Hepatocyte (in vitro differentiated cells): ENCODE results near the gene CNBD2. TPM values are rescaled to one million over a fixed set of nuclear protein-coding genes. Genes with fewer than 3 reads are reported as not detected.
"Not testable (repeated sequence)": the region's sequence is repeated elsewhere in the genome, so short reads cannot be mapped to it uniquely, and the experiment has no call there.

Experiments
- DNase-seq: peaks from one replicate; pipeline ENCODE4 v3.0.0-alpha.2; 2016; ENCODE audit warnings: low spot score
- H2AFZ ChIP-seq: fragments of 200-600 bp; sonication (generic); 2 replicates; pipeline ENCODE4 v1.6.0; 2016; ENCODE audit warnings: antibody characterized with exemption, mild to moderate bottlenecking
- H3K27ac ChIP-seq: fragments of 200-600 bp; sonication (generic); 2 replicates; pipeline ENCODE4 v1.5.1; 2016; ENCODE audit warnings: mild to moderate bottlenecking
- H3K27me3 ChIP-seq: fragments of 200-600 bp; sonication (generic); 2 replicates; pipeline ENCODE4 v1.6.1; 2016
- H3K36me3 ChIP-seq: fragments of 200-600 bp; sonication (generic); replicated peaks from 2 replicates; pipeline ENCODE4 v1.5.1; 2016; ENCODE audit warnings: low read depth; ENCODE audit not compliant: insufficient read depth
- H3K4me1 ChIP-seq: fragments of 200-600 bp; sonication (generic); 2 replicates; pipeline ENCODE4 v1.5.1; 2016; ENCODE audit warnings: mild to moderate bottlenecking, moderate library complexity; ENCODE audit not compliant: insufficient read depth
- H3K4me2 ChIP-seq: fragments of 200-600 bp; sonication (generic); 2 replicates; pipeline ENCODE4 v1.6.0; 2016
- H3K4me3 ChIP-seq: fragments of 200-600 bp; sonication (generic); 2 replicates; pipeline ENCODE4 v1.5.1; 2016; ENCODE audit warnings: mild to moderate bottlenecking
- H3K79me2 ChIP-seq: fragments of 200-600 bp; sonication (generic); 2 replicates; pipeline ENCODE4 v1.6.0; 2017; ENCODE audit warnings: mild to moderate bottlenecking
- H3K9me2 ChIP-seq: fragments of 200-600 bp; sonication (generic); replicated peaks from 2 replicates; pipeline ENCODE4 v1.6.0; 2017; ENCODE audit warnings: mild to moderate bottlenecking; ENCODE audit not compliant: insufficient read depth
- H3K9me3 ChIP-seq: fragments of 200-600 bp; sonication (generic); 2 replicates; pipeline ENCODE4 v1.5.1; 2016; ENCODE audit warnings: low read depth, mild to moderate bottlenecking
- H4K20me1 ChIP-seq: fragments of 200-600 bp; sonication (generic); 2 replicates; pipeline ENCODE4 v1.6.0; 2016; ENCODE audit warnings: mild to moderate bottlenecking; ENCODE audit not compliant: insufficient read depth, poor library complexity, severe bottlenecking
- CTCF ChIP-seq: fragments of 200-600 bp; sonication (generic); IDR thresholded peaks from 2 replicates; pipeline ENCODE4 v1.5.1; 2016; ENCODE audit warnings: antibody characterized with exemption, mild to moderate bottlenecking; ENCODE audit not compliant: poor library complexity
- EZH2 ChIP-seq: fragments of 200-600 bp; sonication (generic); IDR thresholded peaks from 2 replicates; pipeline ENCODE4 v1.6.1; 2016; ENCODE audit warnings: antibody characterized with exemption, mild to moderate bottlenecking, borderline replicate concordance
- EZH2phosphoT487 ChIP-seq: fragments of 200-600 bp; sonication (generic); IDR thresholded peaks from one replicate; pipeline ENCODE4 v1.6.1; 2018; ENCODE audit warnings: antibody characterized with exemption, mild to moderate bottlenecking, low read depth, moderate library complexity; ENCODE audit not compliant: unreplicated experiment, severe bottlenecking
- WGBS: methylation state at CpG from one replicate; pipeline ENCODE4 v1.1.6; 2016; ENCODE audit warnings: low lambda C conversion rate; ENCODE audit errors: missing lambda C conversion rate; 5-methylcytosine and 5-hydroxymethylcytosine counted together
- polyA plus RNA-seq: library from polyadenylated mRNA; unstranded; fragments of >200 nt; fragmentation: Nextera tagmentation; extraction: Ambion mirVana; gene quantifications from 2 replicates; pipeline ENCODE4 v1.2.1, GENCODE V29; 2016
- total RNA-seq: library from RNA; depleted of rRNA; stranded (reverse); fragments of >200 nt; gene quantifications from 2 replicates; pipeline ENCODE4 v1.2.3, GENCODE V29; 2014

The CNBD2 gene
- total and polyA plus RNA-seq, 2 experiments from 2014 or later: 4.7 TPM; not detected in 1

DNA sequence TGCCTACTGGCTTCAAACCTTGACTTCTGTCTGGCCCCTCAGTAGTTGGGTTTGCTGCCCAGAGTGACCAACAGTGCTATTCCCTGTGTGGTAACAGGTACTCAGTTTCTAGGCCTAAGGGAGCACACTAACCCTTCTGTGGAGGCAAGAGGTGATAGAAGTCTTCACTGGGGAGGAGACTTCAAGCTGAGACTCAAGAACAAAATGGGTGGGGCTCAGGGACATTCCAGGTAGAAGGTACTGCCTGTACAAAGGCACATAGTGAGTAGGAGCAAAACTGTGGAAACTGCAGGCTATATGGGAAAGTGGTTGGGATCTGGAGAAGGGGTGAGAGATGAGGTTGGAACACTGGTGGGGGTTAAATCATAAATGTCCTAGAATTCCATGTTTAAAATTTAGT, 11.8 kb upstream of the CNBD2 start:
- TF ChIP-seq EZH2 (no peak), EZH2phosphoT487 (no peak), CTCF (no peak)
- Histone ChIP-seq H3K9me2 (no peaks in the 10 kb centered on the region), H3K4me1 (peaks cover 17% of the 10 kb centered on the region), H3K79me2 (peaks cover 20% of the 10 kb centered on the region), H3K4me3 (no peak overlapping the region), H2AFZ (no peak overlapping the region), H3K36me3 (no peaks in the 10 kb centered on the region), H3K4me2 (no peak overlapping the region), H3K9me3 (no peaks in the 10 kb centered on the region), H3K27me3 (no peaks in the 10 kb centered on the region), H4K20me1 (no peaks in the 10 kb centered on the region), H3K27ac (no peak overlapping the region)
- DNase-seq: peak; percentile 31

DNA sequence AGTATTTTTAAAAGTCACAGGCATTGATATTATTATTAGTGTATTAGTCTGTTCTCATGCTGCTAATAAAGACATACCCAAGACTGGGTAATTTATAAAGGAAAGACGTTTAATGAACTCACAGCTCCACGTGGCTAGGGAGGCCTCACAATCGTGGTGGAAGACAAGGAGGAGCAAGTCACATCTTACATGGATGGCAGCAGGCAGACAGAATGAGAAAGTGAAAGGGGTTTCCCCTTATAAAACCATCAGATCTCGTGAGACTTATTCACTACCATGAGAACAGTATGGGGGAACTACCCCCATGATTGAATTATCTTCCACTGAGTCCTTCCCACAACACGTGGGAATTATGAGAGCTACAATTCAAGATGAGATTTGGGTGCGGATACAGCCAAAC, 9.1 kb upstream of the CNBD2 start:
- not testable (repeated sequence) for H3K9me3 ChIP-seq, H3K4me3 ChIP-seq, H3K27me3 ChIP-seq, DNase-seq, H2AFZ ChIP-seq, H3K4me1 ChIP-seq, H3K4me2 ChIP-seq, H3K27ac ChIP-seq, H3K36me3 ChIP-seq, H4K20me1 ChIP-seq, H3K9me2 ChIP-seq, H3K79me2 ChIP-seq
- 84% methylated on average over 6 of the region's 6 CpGs for WGBS

- H2AFZ ChIP-seq: no peak overlapping the region
- H3K4me3 ChIP-seq: no peak overlapping the region
- H3K9me2 ChIP-seq: no peaks in the 10 kb centered on the region
- H3K79me2 ChIP-seq: no peaks in the 10 kb centered on the region
- H3K9me3 ChIP-seq: no peaks in the 10 kb centered on the region
- H3K27me3 ChIP-seq: no peaks in the 10 kb centered on the region
- no peaks in the 10 kb centered on the region for H3K36me3 ChIP-seq
- DNase-seq: no peak
- 89% methylated on average over 4 of the region's 4 CpGs for WGBS
- no peaks in the 10 kb centered on the region for H3K4me1 ChIP-seq
- no peak overlapping the region for H3K27ac ChIP-seq
- H4K20me1 ChIP-seq: no peaks in the 10 kb centered on the region
- no peak overlapping the region for H3K4me2 ChIP-seq
- no peak for TF ChIP-seq EZH2phosphoT487
- no peak for TF ChIP-seq EZH2
- no peak for TF ChIP-seq CTCF
These were observed 4.5 kb upstream of the CNBD2 start for GRCh38 chr20:35963878-35964277.

GRCh38 chr20:35968930-35969329, 540 bp downstream of the CNBD2 start:
- no peaks in the 10 kb centered on the region for H3K9me2 ChIP-seq
- WGBS: 36% methylated on average over 1 of the region's 1 CpG
- no peak for TF ChIP-seq CTCF
- no peak for TF ChIP-seq EZH2phosphoT487
- no peak for TF ChIP-seq EZH2
- no peak overlapping the region for H3K4me2 ChIP-seq
- no peak overlapping the region for H2AFZ ChIP-seq
- H3K27ac ChIP-seq: no peak overlapping the region
- no peak overlapping the region for H3K4me3 ChIP-seq
- no peaks in the 10 kb centered on the region for H3K4me1 ChIP-seq
- H3K27me3 ChIP-seq: no peaks in the 10 kb centered on the region
- H4K20me1 ChIP-seq: no peaks in the 10 kb centered on the region
- no peaks in the 10 kb centered on the region for H3K9me3 ChIP-seq
- DNase-seq: no peak
- H3K36me3 ChIP-seq: no peaks in the 10 kb centered on the region
- no peaks in the 10 kb centered on the region for H3K79me2 ChIP-seq
